HFF-Myc (cell line): ENCODE measurements around the gene DTL.

Experiments
- DNase-seq: peaks from one replicate; pipeline ENCODE4 v3.0.0-alpha.2; 2011; ENCODE audit warnings: low read depth; ENCODE audit errors: extremely low read depth
- H3K4me3 ChIP-seq: replicated peaks from 2 replicates; pipeline ENCODE4 v1.5.1; 2011; ENCODE audit warnings: low read depth, mild to moderate bottlenecking, control low read depth, low read length
- CTCF ChIP-seq: IDR thresholded peaks from 2 replicates; pipeline ENCODE4 v1.5.1; 2012; ENCODE audit warnings: mild to moderate bottlenecking, low read depth, low read length, control low read depth; ENCODE audit errors: missing control alignments

The DTL gene

GRCh38 chr1:212089560-212090163 lies 54.1 kb downstream of the DTL start:
- no peak for DNase-seq
- no peak for TF ChIP-seq CTCF
- no peak overlapping the region for H3K4me3 ChIP-seq

- H3K4me3 ChIP-seq = no peak overlapping the region
- DNase-seq = no peak
- no peak for TF ChIP-seq CTCF
These were observed 56.0 kb downstream of the DTL start for GRCh38 chr1:212091438-212092121.

GRCh38 chr1:212097360-212097759 lies 61.8 kb downstream of the DTL start:
- no peak for TF ChIP-seq CTCF
- no peak for DNase-seq
- H3K4me3 ChIP-seq = no peak overlapping the region

GRCh38 chr1:212098310-212098709 lies 62.8 kb downstream of the DTL start:
- DNase-seq = no peak
- H3K4me3 ChIP-seq = no peak overlapping the region
- no peak for TF ChIP-seq CTCF

GRCh38 chr1:212098771-212099170 lies 63.2 kb downstream of the DTL start:
- no peak overlapping the region for H3K4me3 ChIP-seq
- no peak for TF ChIP-seq CTCF
- DNase-seq = no peak

GRCh38 chr1:212101251-212101650 lies 65.7 kb downstream of the DTL start:
- no peak for TF ChIP-seq CTCF
- H3K4me3 ChIP-seq = no peak overlapping the region

GRCh38 chr1:212101735-212102134 lies 66.2 kb downstream of the DTL start:
- no peak overlapping the region for H3K4me3 ChIP-seq
- no peak for DNase-seq
- no peak for TF ChIP-seq CTCF

More at GRCh38 chr1:212101251-212101650, 65.7 kb downstream of the DTL start:
- no peak for DNase-seq
